Left cardiac atrium (tissue), 4 donors: ENCODE measurements around the gene EDA. TPM values are rescaled to one million over a fixed set of nuclear protein-coding genes. Genes with fewer than 3 reads are reported as not detected.

Experiments used
- ATAC-seq, 2 donors: fragments of 200-7000 bp; cut with Tn5 transposase; one replicate each; pipeline ENCODE4 v1.9.1; 2020; ENCODE audit warnings: mild to moderate bottlenecking in 2 of 2, moderate library complexity in 2 of 2
- DNase-seq: peaks from one replicate; pipeline ENCODE4 v3.0.0-alpha.2; 2020
- intact Hi-C, 2 donors: fragments of 100-400 bp; cut with DNase I; formaldehyde crosslinking; loops; one replicate each; pipeline versions ENCODE4 v1.14.1 to v1.15.1; 2022 to 2023
- microRNA-seq, 2 donors: library from miRNA; unstranded; fragments of <30 nt; microRNA quantifications; one replicate each; pipeline ENCODE4 v1.2.0, GENCODE V29; 2020
- total RNA-seq, 2 donors: library from RNA; stranded (reverse); fragmentation: NEBNext Ultra II Directional; extraction: Animal tissue kit (Norgen Biotek cat#: 25700); gene quantifications; one replicate each; pipeline ENCODE4 v1.2.1, GENCODE V29; 2021
- donor health status: DM: no; HTN: yes; CAD: no.
- donor health status: DM: no; HTN: yes; CAD: no; lungs with severe emphysema.
- donor health status: DM: yes; HTN: yes; CAD: no.
- donor health status: Dilated cardiomyopathy.

The EDA gene
- total RNA-seq, 2 donors from 2014 or later: 13.7 to 17.5 TPM

DNA sequence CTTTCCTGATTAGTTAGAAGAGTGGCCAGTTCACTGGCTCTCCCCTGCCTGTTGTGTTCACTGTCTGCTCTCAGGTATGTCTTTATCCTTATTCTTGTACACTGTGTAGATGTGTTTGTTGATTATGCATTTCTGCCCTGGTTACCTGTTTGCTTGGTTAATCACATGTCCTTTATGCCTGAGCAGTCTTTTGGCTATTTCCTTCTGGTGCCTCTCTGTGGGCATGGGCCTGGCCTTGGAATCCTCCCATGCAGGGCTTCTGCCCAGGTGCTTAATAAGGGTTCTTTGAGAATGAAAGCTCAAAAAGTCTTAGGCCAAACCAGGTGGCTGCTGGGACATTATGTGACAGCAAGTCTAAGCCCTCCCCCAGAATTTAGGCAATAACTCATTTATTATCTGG, 472.8 kb downstream of the EDA start:
- intact Hi-C loops: loop anchor here in 1 of 2 donors (5.0 kb wide), 1 partner anchor 46 kb away; no protein-coding TSS in a partner anchor
- DNase-seq (no peak), ATAC-seq (no peak)

Small RNA genes within 50 kb of the gene (microRNA-seq; reads per million reads assigned to microRNA genes)
- gene MIR676: 26.4 to 42.3 reads per million in 2 donors

Other genes starting within 250 kb of the EDA start
- gene NALF2, start 111.8 kb upstream of the EDA start, total RNA-seq: 10 to 100 TPM; 57.0 to 60.5 TPM